Measurements from ENCODE around the gene TRPV6.

Gene TRPV6

DNA sequence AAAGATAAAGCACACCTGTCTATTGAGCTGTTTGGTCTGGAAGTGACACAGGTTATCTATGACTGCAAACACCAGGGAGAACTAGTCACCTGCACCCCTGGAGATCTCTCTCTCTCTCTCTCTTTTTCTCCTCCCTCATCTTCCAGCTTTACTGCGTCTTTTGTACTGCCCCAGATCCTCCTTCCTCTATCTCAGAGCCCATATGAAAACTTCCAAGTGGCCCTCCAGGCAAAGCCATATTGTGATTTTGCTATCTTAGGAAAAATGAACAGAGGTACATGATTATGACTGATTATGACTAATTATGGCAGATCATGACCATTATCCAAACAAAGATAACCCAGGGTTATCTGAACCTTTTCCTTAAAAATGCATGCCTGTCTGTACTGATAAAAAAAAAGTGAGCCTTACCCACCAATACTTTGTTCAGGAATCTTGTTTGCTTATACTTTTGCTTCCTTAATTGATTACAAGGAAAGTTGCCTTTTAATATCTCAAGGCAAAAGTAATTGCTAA is 43.2 kb downstream of the TRPV6 start:
- H3K36me3 Mint-ChIP-seq (ENCODE audit: low read depth) = no peaks in the 10 kb centered on the region
- H3K27me3 Mint-ChIP-seq = no peaks in the 10 kb centered on the region
- no peak for ATAC-seq
- no peaks in the 10 kb centered on the region for H3K9me3 Mint-ChIP-seq
- no peak for DNase-seq
- no peak overlapping the region for H3K4me3 Mint-ChIP-seq
- H3K27ac Mint-ChIP-seq = no peak overlapping the region
- H3K4me1 Mint-ChIP-seq = no peaks in the 10 kb centered on the region

DNA sequence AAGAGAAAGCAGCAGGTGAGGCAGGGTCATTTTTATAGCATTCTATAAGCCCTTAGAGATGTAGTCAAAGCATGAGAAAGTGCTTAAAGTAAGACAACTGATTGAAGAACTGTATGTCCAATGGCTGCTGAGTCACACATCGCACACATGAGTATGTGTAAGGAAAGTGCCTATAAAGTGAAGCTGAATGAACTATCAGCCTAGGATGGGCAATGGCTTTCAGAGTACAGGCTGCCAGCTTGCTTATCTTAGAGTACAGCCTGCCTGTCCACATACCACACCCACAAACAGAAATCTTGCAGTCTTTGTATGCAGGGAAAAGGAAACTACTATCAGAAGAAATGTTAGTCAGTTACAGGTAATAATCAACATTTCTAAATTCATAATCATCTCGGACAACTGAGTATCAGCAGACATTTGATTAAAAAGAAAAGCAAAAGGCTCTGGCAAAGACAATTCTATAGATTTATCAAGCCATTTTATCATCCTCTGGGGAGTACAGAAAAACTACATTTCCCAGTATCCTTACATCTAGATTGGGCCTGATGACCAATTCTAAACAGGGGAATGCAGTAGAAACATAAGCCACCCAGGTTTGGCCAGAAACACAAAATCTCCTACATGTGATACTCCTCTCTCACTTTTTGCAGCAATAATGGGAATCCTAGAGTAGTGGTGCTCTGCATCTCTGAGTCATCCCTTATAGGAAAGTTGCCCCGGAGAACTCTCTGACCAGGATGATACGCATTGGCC is 46.9 kb downstream of the TRPV6 start:
- DNase-seq (no peak), ATAC-seq (no peak)
- Mint-ChIP-seq H3K4me1 (peaks cover 16% of the 10 kb centered on the region), H3K4me3 (no peak overlapping the region), H3K36me3 (ENCODE audit: low read depth) (no peaks in the 10 kb centered on the region), H3K27me3 (no peaks in the 10 kb centered on the region), H3K9me3 (no peaks in the 10 kb centered on the region), H3K27ac (no peak overlapping the region)

DNA sequence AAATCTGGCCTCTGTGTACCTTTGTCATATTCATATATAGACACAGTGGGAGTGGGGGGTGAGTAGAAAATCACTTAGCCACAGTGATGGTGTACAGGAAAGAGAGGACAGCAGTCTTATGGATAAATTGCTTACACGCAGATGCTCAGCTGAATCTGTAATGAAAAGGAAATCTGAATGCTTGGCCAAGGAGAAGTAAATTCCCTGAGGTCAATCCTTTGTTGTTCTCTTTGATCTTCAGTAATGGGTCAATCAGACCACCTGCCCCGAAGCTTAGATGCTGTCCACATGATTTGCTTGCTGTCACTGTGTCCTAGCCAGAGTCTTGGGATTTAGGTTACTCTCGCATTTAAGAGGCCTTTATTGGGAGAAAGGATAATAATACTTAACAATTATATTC is 49.1 kb downstream of the TRPV6 start:
- Mint-ChIP-seq H3K4me3 (no peak overlapping the region), H3K27me3 (no peaks in the 10 kb centered on the region), H3K36me3 (ENCODE audit: low read depth) (no peaks in the 10 kb centered on the region), H3K9me3 (no peaks in the 10 kb centered on the region), H3K4me1 (peaks cover 26% of the 10 kb centered on the region), H3K27ac (no peak overlapping the region)
- DNase-seq (no peak), ATAC-seq (no peak)

DNA sequence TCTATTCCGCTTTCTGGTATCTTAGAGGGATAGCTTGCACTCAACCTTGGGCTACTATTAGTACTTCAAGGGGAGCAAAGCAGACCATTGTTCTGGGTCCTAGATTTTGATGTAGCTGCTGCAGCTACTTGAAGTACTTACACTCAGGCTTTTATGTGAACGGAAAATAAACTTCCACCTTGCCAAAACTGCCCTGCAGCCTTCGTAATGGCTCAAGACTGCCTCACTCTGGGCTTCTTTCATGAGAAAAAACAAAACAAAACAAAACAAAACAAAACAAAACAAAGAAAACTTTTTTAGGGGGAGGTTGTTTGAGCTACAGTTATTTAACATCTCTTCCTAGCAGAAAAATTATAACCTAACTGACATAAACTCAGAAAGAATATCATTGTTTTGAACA is 50.1 kb downstream of the TRPV6 start:
- Mint-ChIP-seq H3K4me1 (peaks cover 26% of the 10 kb centered on the region), H3K9me3 (no peaks in the 10 kb centered on the region), H3K27ac (no peak overlapping the region), H3K4me3 (no peak overlapping the region), H3K27me3 (no peaks in the 10 kb centered on the region), H3K36me3 (ENCODE audit: low read depth) (no peaks in the 10 kb centered on the region)
- no peak for ATAC-seq
- DNase-seq = no peak

DNA sequence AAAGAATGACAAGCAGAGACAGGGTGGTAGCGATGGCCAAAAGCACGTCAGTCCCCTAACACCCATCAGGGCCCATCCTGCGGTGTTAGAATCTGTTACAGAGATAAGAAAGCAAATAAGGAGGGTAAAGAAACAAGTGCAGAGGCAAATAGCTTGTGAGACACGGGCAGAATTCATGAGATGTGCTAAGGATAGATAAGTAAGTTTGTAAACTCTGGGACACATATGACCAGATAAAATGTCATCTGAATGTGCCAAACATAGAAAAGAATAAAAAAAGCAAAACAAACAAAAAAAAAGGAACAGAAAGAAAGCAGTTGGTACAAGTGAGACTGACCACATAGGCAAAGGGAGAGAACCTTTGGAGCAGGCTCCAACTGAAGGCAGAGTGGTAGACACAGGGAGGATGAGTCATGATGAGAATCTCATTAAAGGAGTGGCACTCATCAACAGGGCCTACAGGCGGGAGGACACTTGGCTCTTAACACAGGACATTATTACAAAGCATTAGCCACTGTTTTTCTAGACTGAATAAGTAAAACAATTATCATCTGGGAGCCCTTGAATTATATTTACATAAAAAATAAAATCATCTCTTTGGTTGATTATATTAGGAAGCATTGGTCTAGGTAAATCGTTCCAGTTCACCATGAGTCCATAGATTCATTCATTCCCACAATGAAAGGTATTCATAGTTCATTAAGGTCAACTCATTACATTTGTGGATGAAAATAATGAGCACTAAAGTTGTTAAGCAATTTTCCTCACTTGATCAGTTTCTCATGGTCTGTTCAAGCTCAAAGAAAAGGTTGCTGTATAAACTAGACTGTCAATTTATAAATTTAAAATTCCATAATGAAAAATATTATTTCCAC is 52.1 kb downstream of the TRPV6 start:
- peaks cover 26% of the 10 kb centered on the region for H3K4me1 Mint-ChIP-seq
- no peaks in the 10 kb centered on the region for H3K27me3 Mint-ChIP-seq
- ATAC-seq = peak; percentile 69
- H3K36me3 Mint-ChIP-seq (ENCODE audit: low read depth) = no peaks in the 10 kb centered on the region
- H3K4me3 Mint-ChIP-seq = no peak overlapping the region
- no peaks in the 10 kb centered on the region for H3K9me3 Mint-ChIP-seq
- DNase-seq = no peak
- no peak overlapping the region for H3K27ac Mint-ChIP-seq

DNA sequence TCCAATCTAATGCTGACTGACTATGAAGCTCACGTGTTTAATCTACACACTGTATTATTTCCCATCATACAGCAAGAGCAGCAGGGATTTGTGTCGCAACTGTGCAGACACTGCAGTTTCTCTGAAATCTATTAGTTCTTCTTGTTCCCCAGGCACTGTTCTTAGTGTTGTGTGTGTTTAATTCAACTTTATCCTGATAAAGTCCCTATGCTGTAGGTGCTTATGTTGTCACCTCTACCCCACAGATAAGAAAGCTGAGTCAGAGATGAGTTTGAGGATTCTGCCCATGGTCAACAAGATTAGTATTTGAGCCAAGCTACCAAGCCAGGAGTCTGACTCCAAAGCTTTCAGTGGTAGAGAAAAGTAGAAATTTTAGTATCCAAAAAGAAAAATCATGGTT is 53.1 kb downstream of the TRPV6 start:
- DNase-seq (no peak), ATAC-seq (no peak)
- H3K36me3 Mint-ChIP-seq (ENCODE audit: low read depth) = no peaks in the 10 kb centered on the region

DNA sequence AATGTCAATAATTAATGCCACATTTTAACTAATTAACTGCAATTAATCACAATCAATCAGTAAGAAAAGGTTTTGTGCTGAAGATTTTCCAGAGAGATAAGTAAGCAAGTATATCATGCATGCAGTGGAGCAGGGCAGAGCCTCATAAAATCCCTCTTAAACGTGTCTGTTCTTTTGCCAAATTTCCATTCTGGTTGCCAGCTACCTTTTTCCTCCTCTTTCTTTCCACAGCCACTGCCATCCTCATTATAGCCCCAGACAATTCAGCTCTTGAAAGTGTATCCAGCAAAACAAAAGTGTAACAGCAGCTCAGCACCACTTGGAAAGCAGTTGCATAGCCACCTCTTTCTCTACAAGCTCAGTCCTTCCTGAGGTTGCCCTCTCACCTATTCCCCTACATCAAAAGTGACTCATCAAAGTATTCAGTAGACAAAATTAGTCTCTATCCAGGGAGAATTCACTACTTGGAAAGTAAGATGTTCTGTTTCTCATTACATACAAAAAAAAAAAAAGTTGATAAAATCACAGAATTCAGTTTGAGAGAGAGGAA is 57.5 kb downstream of the TRPV6 start:
- Mint-ChIP-seq H3K9me3 (no peaks in the 10 kb centered on the region), H3K27ac (no peak overlapping the region), H3K27me3 (no peaks in the 10 kb centered on the region), H3K4me1 (peaks cover 12% of the 10 kb centered on the region), H3K4me3 (no peak overlapping the region), H3K36me3 (ENCODE audit: low read depth) (peaks cover 2% of the 10 kb centered on the region)
- DNase-seq = no peak
- peak; percentile 57 for ATAC-seq

More for the DNA sequence above, 53.1 kb downstream of the TRPV6 start:
- peaks cover 33% of the 10 kb centered on the region for H3K4me1 Mint-ChIP-seq
- H3K27me3 Mint-ChIP-seq = no peaks in the 10 kb centered on the region
- H3K27ac Mint-ChIP-seq = no peak overlapping the region
- H3K9me3 Mint-ChIP-seq = no peaks in the 10 kb centered on the region
- H3K4me3 Mint-ChIP-seq = no peak overlapping the region

DNA sequence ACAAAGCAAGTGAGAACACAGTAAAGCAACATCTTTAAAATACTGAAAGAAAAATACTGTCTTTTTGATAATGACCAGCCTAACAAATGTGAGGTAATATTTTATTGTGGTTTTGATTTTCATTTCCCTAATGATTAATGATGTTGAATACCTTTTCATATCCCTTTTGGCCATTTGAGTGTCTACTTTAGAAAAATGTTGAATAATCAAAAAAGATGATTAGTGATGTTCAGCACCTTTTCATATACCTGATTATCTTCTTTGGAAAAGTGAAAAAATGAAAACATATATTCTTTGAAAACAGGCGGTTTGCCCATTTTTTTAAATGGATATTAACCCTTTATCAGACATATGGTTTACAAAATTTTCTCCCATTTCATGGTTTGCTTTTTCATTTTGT is 62.8 kb downstream of the TRPV6 start:
- ATAC-seq (no peak), DNase-seq (no peak)
- Mint-ChIP-seq H3K27ac (no peak overlapping the region), H3K9me3 (peaks cover 10% of the 10 kb centered on the region), H3K4me3 (no peak overlapping the region), H3K36me3 (ENCODE audit: low read depth) (peaks cover 3% of the 10 kb centered on the region), H3K4me1 (peaks cover under 1% of the 10 kb centered on the region), H3K27me3 (peaks cover 5% of the 10 kb centered on the region)
